Activated naive CD4-positive, alpha-beta T cell treated with Interleukin-2 at 50 U/mL for 16 hours (primary cell): ENCODE results near the gene NCDN.

Source experiments
- DNase-seq: peaks from one replicate; pipeline ENCODE4 v3.0.0-alpha.2; 2020

NCDN gene

GRCh38 chr1:35557611-35558373 lies at the start of gene NCDN:
NCDN (plus strand) TSS chr1:35557799; CDS start chr1:35558191, 392 bp downstream.
- peak; percentile 97 for DNase-seq

GRCh38 chr1:35507947-35508346 lies 49.7 kb upstream of the NCDN start:
- no peak for DNase-seq

- no peak for DNase-seq
Measured at GRCh38 chr1:35509558-35509957, 48.0 kb upstream of the NCDN start.

GRCh38 chr1:35511305-35511704 lies 46.3 kb upstream of the NCDN start:
- no peak for DNase-seq

- no peak for DNase-seq
Measured at GRCh38 chr1:35518183-35518582, 39.4 kb upstream of the NCDN start.

- no peak for DNase-seq
Measured at GRCh38 chr1:35519432-35519831, 38.2 kb upstream of the NCDN start.

- no peak for DNase-seq
Measured at GRCh38 chr1:35524106-35524505, 33.5 kb upstream of the NCDN start.

- DNase-seq, result no peak
Measured at GRCh38 chr1:35530168-35530567, 27.4 kb upstream of the NCDN start.

- no peak for DNase-seq
Measured at GRCh38 chr1:35530946-35531345, 26.7 kb upstream of the NCDN start.

GRCh38 chr1:35531368-35531767 lies 26.2 kb upstream of the NCDN start:
- no peak for DNase-seq

- no peak for DNase-seq
Measured at GRCh38 chr1:35532497-35533223, 24.9 kb upstream of the NCDN start.

GRCh38 chr1:35533586-35533985 lies 24.0 kb upstream of the NCDN start:
- no peak for DNase-seq

GRCh38 chr1:35535243-35535642 lies 22.4 kb upstream of the NCDN start:
- no peak for DNase-seq

GRCh38 chr1:35536556-35537162 lies 20.9 kb upstream of the NCDN start:
- no peak for DNase-seq

GRCh38 chr1:35537806-35538205 lies 19.8 kb upstream of the NCDN start:
- no peak for DNase-seq

GRCh38 chr1:35539073-35539823 lies 18.4 kb upstream of the NCDN start:
- peak; percentile 22 for DNase-seq

GRCh38 chr1:35539824-35540261 lies 17.8 kb upstream of the NCDN start:
- DNase-seq, result no peak

GRCh38 chr1:35544976-35545375 lies 12.6 kb upstream of the NCDN start:
- peak; percentile 58 for DNase-seq

GRCh38 chr1:35546614-35547013 lies 11.0 kb upstream of the NCDN start:
- no peak for DNase-seq

- no peak for DNase-seq
Measured at GRCh38 chr1:35553851-35554250, 3.7 kb upstream of the NCDN start.

GRCh38 chr1:35554266-35555211 lies 3.1 kb upstream of the NCDN start:
- no peak for DNase-seq

- no peak for DNase-seq
Measured at GRCh38 chr1:35555212-35555584, 2.4 kb upstream of the NCDN start.
